Measurements from ENCODE around the gene S100A5. TPM values are rescaled to one million over a fixed set of nuclear protein-coding genes. Genes with fewer than 3 reads are reported as not detected.

S100A5 gene
- total and polyA plus RNA-seq, 4 donors: not detected

- Histone ChIP-seq H3K4me3 (ENCODE audit: low read length in 2 of 2) (no peak overlapping the region), H3K9me3 (ENCODE audit: control insufficient read depth, low read length) (no peaks in the 10 kb centered on the region), H3K36me3 (ENCODE audit: control insufficient read depth in 1 of 2, insufficient read depth in 2 of 2, low read length in 1 of 2) (peaks cover 0 to 4% of the 10 kb centered on the region in 2 donors), H3K27me3 (ENCODE audit: control insufficient read depth in 1 of 2, insufficient read depth in 2 of 2, low read length in 1 of 2) (no peaks in the 10 kb centered on the region), H3K4me1 (ENCODE audit: control insufficient read depth in 1 of 2, insufficient read depth in 2 of 2, low read length in 2 of 2) (no peaks in the 10 kb centered on the region), H3K27ac (ENCODE audit: low read depth in 1 of 2, low read length in 2 of 2) (peak overlapping the region; percentile 14 to 77)
- no peak for ATAC-seq (ENCODE audit: low FRiP score)
- peak in 1 of 2 donors; percentile 36 for DNase-seq
- intact Hi-C loops (cut with DNase I): no loop called here
- WGBS, 2 donors: 71 to 80% methylated on average over 8 of the region's 8 CpGs
These were observed 5.6 kb upstream of the S100A5 start for GRCh38 chr1:153546371-153546770.

DNA sequence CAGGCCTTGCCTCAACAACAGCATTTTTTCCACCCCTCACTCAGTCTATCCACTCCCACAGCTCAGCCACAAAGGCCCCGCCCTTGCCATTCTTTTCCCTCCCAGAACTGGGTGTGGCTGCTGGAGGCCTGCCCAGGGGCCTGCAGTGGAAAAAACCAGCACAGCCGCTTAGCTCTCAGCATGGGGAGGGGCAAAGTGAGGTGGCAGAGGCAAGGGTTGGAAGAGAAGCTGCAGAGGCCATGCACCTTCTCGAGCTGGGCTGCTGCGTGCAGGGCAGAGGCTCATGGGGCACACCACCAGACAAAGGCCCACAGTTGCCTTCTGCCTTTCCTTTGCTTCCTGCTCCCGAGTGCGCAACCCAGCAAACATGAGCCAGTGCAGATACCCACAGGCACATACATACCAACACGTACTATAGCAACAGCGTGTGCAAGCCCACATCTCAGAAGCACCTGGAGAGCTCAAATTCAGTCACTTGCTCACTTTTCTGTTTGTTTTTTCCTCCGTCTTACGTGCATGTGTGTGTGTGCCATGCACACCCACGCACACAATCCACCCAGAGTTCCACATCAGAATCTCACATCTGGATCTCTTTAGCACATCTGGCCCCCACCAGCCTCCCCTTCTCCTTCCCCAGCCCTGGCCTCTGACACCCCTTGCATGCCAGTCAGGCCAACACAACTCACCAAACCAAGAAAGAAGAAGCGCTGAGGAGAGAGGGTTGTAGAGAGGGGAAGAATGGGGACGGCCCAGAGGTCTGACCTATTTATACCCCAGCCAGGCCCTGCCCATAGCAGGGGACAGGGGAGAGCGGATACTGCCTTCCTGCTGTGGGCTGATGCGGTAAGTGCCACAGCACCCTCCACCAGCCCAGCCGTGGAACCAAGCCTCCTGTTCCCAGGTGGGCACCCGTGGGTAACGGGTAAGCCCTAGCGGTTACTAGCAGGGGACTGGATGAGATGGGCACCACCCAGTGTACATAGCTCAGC, 4.6 kb upstream of the S100A5 start, which contains the start of gene S100A4:
Gene S100A4, minus strand, starts transcription at position 740 of the 989 bp plus-strand sequence. CDS start 1,012 bp downstream, outside the sequence.
- Histone ChIP-seq H3K4me3 (ENCODE audit: low read length in 2 of 2) (peak within 1 kb of the TSS; percentile 42 to 64), H3K27ac (ENCODE audit: low read depth in 1 of 2, low read length in 2 of 2) (peak within 1 kb of the TSS; percentile 14 to 77), H3K27me3 (ENCODE audit: control insufficient read depth in 1 of 2, insufficient read depth in 2 of 2, low read length in 1 of 2) (no peaks in the 10 kb centered on the region), H3K36me3 (ENCODE audit: control insufficient read depth in 1 of 2, insufficient read depth in 2 of 2, low read length in 1 of 2) (peaks cover 0 to 4% of the 10 kb centered on the region in 2 donors), H3K9me3 (ENCODE audit: control insufficient read depth, low read length) (no peaks in the 10 kb centered on the region), H3K4me1 (ENCODE audit: control insufficient read depth in 1 of 2, insufficient read depth in 2 of 2, low read length in 2 of 2) (no peaks in the 10 kb centered on the region)
- intact Hi-C loops (cut with DNase I): no loop called here
- WGBS, 2 donors: 6 to 7% methylated on average over 19 of the region's 19 CpGs
- peak; percentile 97 to 98 for DNase-seq
- ATAC-seq (ENCODE audit: low FRiP score): peak; percentile 93

DNA sequence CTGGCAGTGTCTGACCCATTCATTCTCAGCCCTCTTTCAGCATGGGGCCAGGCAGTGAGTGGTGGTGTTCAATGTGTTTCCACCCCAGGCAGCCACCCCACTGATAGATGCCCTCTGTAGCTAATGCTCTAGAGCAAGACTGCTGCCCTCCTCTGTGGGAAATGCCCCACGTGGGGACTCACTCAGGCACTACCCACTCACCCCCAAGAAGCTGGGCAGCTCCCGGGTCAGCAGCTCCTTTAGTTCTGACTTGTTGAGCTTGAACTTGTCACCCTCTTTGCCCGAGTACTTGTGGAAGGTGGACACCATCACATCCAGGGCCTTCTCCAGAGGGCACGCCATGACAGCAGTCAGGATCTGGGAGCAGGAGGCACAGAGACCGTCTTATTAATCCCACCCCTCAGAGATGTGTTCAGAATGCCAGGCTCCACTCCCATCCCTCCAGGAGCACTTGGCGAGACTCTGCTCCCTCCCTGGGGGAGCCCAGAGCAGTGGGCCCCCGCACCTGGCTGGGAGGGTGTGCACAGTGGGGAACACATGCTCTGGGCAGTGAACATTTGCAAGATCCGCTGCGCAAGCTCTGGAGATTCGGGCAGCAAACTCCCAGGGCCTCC, 3.8 kb upstream of the S100A5 start:
- peak overlapping the region; percentile 6 to 49 for H3K27ac ChIP-seq (ENCODE audit: low read depth in 1 of 2, low read length in 2 of 2)
- DNase-seq (peak in 1 of 2 donors; percentile 46), ATAC-seq (ENCODE audit: low FRiP score) (no peak)
- H3K4me3 ChIP-seq (ENCODE audit: low read length in 2 of 2): peak overlapping the region; percentile 42 to 64
- no peaks in the 10 kb centered on the region for H3K27me3 ChIP-seq (ENCODE audit: control insufficient read depth in 1 of 2, insufficient read depth in 2 of 2, low read length in 1 of 2)
- H3K9me3 ChIP-seq (ENCODE audit: control insufficient read depth, low read length): no peaks in the 10 kb centered on the region
- intact Hi-C loops (cut with DNase I): no loop called here
- H3K36me3 ChIP-seq (ENCODE audit: control insufficient read depth in 1 of 2, insufficient read depth in 2 of 2, low read length in 1 of 2): peaks cover 0 to 4% of the 10 kb centered on the region in 2 donors
- 9 to 11% methylated on average over 10 of the region's 10 CpGs for WGBS, 2 donors
- H3K4me1 ChIP-seq (ENCODE audit: control insufficient read depth in 1 of 2, insufficient read depth in 2 of 2, low read length in 2 of 2): no peaks in the 10 kb centered on the region

GRCh38 chr1:153543736-153544135, 3.0 kb upstream of the S100A5 start:
- H3K4me1 ChIP-seq (ENCODE audit: control insufficient read depth in 1 of 2, insufficient read depth in 2 of 2, low read length in 2 of 2): no peaks in the 10 kb centered on the region
- H3K27me3 ChIP-seq (ENCODE audit: control insufficient read depth in 1 of 2, insufficient read depth in 2 of 2, low read length in 1 of 2): no peaks in the 10 kb centered on the region
- 63 to 71% methylated on average over 4 of the region's 4 CpGs for WGBS, 2 donors
- no peak for DNase-seq
- ATAC-seq (ENCODE audit: low FRiP score): no peak
- H3K27ac ChIP-seq (ENCODE audit: low read depth in 1 of 2, low read length in 2 of 2): peak overlapping the region in 1 of 2 donors; percentile 14
- no peaks in the 10 kb centered on the region for H3K9me3 ChIP-seq (ENCODE audit: control insufficient read depth, low read length)
- H3K4me3 ChIP-seq (ENCODE audit: low read length in 2 of 2): no peak overlapping the region
- intact Hi-C loops (cut with DNase I): no loop called here
- H3K36me3 ChIP-seq (ENCODE audit: control insufficient read depth in 1 of 2, insufficient read depth in 2 of 2, low read length in 1 of 2): peaks cover 0 to 4% of the 10 kb centered on the region in 2 donors

GRCh38 chr1:153542956-153543711, 2.4 kb upstream of the S100A5 start:
- Histone ChIP-seq H3K36me3 (ENCODE audit: control insufficient read depth in 1 of 2, insufficient read depth in 2 of 2, low read length in 1 of 2) (peaks cover 0 to 4% of the 10 kb centered on the region in 2 donors), H3K4me3 (ENCODE audit: low read length in 2 of 2) (no peak overlapping the region), H3K27me3 (ENCODE audit: control insufficient read depth in 1 of 2, insufficient read depth in 2 of 2, low read length in 1 of 2) (no peaks in the 10 kb centered on the region), H3K27ac (ENCODE audit: low read depth in 1 of 2, low read length in 2 of 2) (peak overlapping the region in 1 of 2 donors; percentile 14), H3K4me1 (ENCODE audit: control insufficient read depth in 1 of 2, insufficient read depth in 2 of 2, low read length in 2 of 2) (no peaks in the 10 kb centered on the region), H3K9me3 (ENCODE audit: control insufficient read depth, low read length) (no peaks in the 10 kb centered on the region)
- ATAC-seq (ENCODE audit: low FRiP score): no peak
- 43 to 48% methylated on average over 13 of the region's 13 CpGs for WGBS, 2 donors
- DNase-seq: peak in 1 of 2 donors; percentile 45
- intact Hi-C loops (cut with DNase I): no loop called here

DNA sequence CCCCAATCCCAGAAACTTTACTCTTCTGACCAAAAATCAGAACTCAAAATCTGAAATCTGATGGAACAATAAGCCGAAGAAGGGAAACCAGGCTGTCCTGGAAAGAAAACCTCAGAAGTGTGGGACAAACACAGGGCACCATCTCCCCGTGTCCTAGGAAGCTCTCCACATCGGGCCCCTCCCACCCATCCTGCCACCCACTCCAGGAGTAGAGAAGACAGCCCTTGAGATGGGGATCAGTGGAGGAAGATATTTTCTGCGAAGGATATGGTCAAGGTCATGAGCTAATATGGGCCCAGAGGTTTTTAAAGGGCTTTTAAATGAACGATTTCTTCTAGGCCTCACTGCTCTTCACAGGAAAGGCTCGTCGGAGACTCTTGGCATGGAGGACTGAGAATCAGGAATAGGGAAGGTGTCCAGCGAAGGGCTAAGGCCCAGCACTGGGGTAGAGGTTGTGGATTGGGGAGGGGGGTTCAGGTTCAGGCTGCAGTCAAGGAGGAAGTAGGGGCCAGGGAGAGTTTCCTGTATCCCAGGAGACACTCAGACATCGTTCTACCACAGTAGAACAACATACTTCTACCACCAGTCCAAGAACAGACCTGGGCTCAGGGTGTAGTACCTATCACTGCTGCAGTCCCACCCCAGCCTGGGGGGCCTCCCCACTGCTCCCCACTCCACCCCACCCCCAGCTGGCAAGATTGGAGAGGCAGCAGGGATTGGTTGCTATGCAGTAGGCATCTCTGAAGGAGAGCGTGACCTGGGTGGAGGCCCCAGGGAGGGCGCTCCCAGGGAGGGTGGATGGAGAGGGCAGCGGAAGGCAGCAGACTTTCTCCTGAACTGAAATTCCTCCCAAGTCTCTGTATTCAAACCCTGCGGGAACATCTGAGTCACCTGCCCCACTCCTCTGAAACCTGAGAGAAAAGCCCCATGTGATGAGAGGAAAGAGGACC, 1.2 kb upstream of the S100A5 start:
- 55% methylated on average over 13 of the region's 13 CpGs for WGBS, 2 donors
- ATAC-seq (ENCODE audit: low FRiP score): no peak

DNA sequence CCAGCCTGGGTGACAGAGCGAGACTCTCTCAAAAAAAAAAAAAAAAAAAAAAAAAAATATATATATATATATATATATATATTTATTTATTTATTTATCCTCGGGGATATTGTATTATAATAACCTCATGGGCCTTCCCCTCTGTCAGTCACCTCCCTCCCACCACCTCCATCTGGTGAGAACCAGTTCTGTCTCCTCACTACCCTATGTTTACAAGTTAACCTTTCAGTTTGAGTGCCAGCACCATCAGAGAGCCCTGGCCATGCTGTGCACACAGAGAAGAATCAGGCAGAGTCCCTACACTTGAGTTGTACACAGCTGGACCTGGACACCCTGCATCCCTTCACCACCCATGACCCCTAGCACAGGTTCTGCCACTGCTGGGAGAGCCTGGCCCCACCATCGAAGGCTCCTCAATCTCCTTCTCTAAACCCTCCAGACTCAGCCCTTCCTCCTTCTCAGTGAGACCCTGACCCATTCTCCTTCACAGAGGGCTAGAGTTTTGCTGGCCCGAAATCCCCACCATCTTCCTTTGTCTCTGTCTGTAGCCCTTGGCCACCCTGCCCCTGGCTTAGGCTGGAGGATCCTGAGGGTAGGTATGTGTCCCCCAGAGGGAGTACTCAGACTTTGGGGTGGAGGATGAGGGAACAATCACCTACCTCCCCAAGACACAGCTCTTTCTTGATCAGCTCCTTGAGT, 1.2 kb downstream of the S100A5 start:
- DNase-seq (no peak), ATAC-seq (ENCODE audit: low FRiP score) (no peak)
- Histone ChIP-seq H3K27me3 (ENCODE audit: control insufficient read depth in 1 of 2, insufficient read depth in 2 of 2, low read length in 1 of 2) (no peaks in the 10 kb centered on the region), H3K27ac (ENCODE audit: low read depth in 1 of 2, low read length in 2 of 2) (no peak overlapping the region), H3K4me3 (ENCODE audit: low read length in 2 of 2) (no peak overlapping the region), H3K36me3 (ENCODE audit: control insufficient read depth in 1 of 2, insufficient read depth in 2 of 2, low read length in 1 of 2) (peaks cover 0 to 4% of the 10 kb centered on the region in 2 donors), H3K9me3 (ENCODE audit: control insufficient read depth, low read length) (no peaks in the 10 kb centered on the region), H3K4me1 (ENCODE audit: control insufficient read depth in 1 of 2, insufficient read depth in 2 of 2, low read length in 2 of 2) (no peaks in the 10 kb centered on the region)
- intact Hi-C loops (cut with DNase I): no loop called here
- 71 to 83% methylated on average over 3 to 4 of the region's 4 CpGs for WGBS, 2 donors

More for the DNA sequence above, 1.2 kb upstream of the S100A5 start:
- Histone ChIP-seq H3K36me3 (ENCODE audit: control insufficient read depth in 1 of 2, insufficient read depth in 2 of 2, low read length in 1 of 2) (peaks cover 0 to 4% of the 10 kb centered on the region in 2 donors), H3K4me1 (ENCODE audit: control insufficient read depth in 1 of 2, insufficient read depth in 2 of 2, low read length in 2 of 2) (no peaks in the 10 kb centered on the region), H3K27me3 (ENCODE audit: control insufficient read depth in 1 of 2, insufficient read depth in 2 of 2, low read length in 1 of 2) (no peaks in the 10 kb centered on the region), H3K4me3 (ENCODE audit: low read length in 2 of 2) (no peak overlapping the region), H3K27ac (ENCODE audit: low read depth in 1 of 2, low read length in 2 of 2) (peak overlapping the region; percentile 35 to 55), H3K9me3 (ENCODE audit: control insufficient read depth, low read length) (no peaks in the 10 kb centered on the region)
- intact Hi-C loops (cut with DNase I): no loop called here
- DNase-seq: no peak
